HG02610 (cell line): ENCODE results near the gene TRIOBP.
"Not testable (repeated sequence)": the region's sequence is repeated elsewhere in the genome, so short reads cannot be mapped to it uniquely, and the experiment has no call there.

ENCODE experiments used
- ATAC-seq: cut with Tn5 transposase; IDR thresholded peaks from one replicate; pipeline ENCODE4 v1.9.1; 2021; ENCODE audit warnings: mild to moderate bottlenecking, moderate library complexity; ENCODE audit not compliant: unreplicated experiment

Gene TRIOBP

GRCh38 chr22:37690901-37691504, 5.8 kb upstream of the TRIOBP start:
- no peak for ATAC-seq

DNA sequence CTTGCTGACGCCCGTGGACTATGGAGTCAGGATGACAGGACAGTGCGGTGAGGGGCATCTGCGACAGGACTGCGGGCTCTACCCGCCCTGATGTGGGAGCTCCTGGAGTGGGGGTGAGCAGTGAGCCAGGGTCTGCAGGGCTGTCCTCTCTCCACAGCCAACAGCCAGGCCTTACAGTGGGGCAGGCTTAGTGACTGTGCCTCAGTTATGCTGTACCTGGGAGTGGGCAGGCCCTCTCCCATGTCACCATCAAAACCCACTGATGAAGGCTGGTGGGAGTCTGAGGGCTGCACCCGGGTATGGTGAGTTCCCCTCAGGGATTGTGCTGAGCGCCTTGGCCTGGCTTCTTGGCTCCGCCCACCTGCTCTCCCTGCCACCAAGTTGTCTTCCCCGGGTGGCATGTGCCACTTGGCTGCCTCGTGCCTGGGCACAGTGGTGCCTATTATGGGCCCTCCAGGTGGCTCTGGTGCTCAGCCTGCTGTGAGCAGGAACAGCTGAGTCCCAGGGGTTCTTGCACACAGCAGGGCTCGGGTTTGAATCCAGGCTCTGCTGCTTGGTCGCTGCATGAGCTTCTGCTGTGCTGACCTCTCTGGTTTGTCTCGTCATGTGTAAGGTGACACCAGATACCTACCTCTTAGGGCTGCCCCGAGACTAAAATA, 4.1 kb upstream of the TRIOBP start:
- ATAC-seq: no peak

- ATAC-seq: not testable (repeated sequence)
These were observed 2.7 kb upstream of the TRIOBP start for GRCh38 chr22:37694131-37694530.

DNA sequence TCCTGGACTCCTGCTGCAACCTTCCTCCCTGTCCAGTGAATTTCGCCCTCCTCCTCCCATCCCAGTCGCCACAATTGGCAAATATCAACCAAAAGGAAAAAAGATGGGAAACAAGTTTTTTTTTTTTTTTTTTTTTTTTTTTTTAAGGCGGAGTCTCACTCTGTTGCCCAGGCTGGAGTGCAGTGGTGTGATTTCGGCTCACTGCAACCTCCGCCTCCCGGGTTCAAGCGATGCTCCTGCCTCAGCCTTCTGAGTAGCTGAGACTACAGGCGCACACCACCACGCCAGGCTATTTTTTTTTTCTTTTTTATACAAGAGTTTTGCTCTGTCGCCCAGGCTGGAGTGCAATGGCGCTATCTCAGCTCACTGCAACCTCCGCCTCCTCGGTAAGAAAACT, 590 bp upstream of the TRIOBP start:
- not testable (repeated sequence) for ATAC-seq

- ATAC-seq: no peak
These were observed 639 bp downstream of the TRIOBP start for GRCh38 chr22:37697538-37697835.

DNA sequence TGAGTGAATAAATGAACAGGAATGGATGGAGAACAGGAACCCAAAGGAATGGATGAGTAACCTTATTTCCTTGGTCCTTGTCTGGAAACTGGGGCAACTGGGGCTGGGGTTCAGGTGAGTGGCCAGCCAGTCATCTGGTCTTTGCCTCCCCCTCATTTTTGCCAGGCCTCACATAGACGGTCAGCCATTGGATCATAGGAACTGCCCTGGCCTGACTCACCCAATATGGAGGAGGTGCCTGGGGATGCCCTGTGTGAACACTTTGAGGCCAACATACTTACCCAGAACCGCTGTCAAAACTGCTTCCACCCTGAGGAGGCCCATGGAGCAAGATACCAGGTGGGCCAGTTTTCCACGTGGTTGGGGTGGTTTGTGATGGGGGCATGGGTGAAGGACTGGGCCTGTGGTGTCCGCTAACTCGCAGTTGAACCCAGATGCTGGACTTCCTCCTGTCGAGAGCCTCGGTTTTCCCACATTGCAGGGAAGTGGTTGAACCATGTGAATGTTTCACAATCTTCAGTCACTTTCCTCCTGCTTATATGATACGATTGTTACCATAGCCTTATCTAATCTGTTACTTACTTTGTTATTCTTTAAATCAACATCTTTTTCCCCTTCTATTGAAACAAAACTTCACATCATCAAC, 4.4 kb downstream of the TRIOBP start:
- no peak for ATAC-seq

- ATAC-seq: no peak
These were observed 7.1 kb downstream of the TRIOBP start for GRCh38 chr22:37703906-37704305.

GRCh38 chr22:37704645-37705044, 7.8 kb downstream of the TRIOBP start:
- ATAC-seq: no peak

DNA sequence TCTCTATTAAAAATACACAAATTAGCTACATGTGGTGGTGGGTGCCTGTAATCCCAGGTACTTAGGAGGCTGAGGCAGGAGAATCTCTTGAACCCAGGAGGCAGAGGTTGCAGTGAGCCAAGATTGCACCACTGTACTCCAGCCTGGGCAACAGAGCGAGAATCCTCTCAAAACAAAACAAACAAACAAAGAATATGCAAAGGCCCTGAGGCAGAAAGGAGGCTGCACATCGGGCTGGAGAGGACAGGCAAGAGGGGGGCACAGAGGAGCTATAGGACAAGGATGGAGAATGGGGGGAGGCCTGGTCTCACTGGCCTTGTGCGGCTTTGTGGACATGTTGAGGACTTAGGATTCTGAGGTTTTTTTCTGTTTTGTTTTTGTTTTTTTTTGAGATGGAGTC, 8.4 kb downstream of the TRIOBP start:
- no peak for ATAC-seq

DNA sequence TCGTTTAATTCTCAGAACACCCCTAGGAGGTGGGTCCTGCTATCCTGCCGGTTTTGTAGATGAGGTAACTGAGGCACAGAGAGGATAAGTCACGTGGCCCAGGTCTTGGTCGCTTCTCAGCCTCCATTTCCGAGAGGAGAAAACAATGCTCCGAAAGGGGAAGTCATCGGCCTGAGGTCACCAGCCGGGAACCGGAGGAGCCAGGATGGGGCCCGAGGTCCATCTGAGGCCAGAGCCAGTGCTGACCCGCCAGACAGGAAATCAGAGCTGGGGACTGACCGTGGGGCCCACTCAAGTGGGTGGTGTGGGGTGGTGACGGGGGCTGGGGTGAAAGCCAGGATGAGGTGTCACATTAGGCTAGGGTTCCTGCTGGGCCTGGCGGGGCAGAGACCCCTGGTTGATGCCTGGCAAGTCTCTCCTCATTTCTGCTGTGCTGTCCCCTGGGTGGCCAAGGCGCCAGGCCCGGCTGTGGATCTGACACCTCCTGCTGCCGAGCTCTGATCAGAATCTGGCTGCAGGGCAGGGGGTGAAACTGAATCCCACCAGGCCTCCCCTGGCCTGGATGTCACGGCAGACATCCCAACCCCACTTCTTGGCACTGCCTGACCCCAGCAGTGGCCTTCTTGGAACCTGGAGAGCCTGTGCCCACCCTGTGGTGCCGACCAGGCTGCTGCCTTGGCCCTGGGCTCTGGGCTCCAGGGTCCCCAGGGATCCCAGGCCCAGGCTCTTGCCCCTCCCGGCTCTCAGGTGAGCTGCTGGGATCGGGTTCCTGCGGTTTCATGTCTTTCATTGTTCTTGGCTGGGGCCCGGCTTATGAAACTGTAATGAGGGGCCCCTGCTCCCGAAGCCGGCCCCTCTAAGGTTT, 12.0 kb downstream of the TRIOBP start:
- no peak for ATAC-seq

DNA sequence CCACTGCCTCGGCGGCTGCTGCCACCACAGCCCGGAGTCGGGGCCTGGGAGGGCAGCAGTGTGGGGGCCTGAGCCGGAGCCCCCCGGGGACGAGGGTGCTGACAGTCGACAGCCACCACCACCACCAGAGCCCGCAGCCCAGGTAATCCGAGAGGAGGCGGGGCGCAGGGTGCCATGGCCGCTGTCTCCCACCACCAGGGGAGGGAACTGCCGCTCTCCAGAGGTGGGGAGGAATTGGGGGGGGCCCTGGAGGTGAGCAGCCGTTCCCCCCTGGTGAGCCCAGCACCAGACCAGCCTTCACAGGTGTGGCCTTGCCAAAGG, 12.6 kb downstream of the TRIOBP start:
- ATAC-seq: no peak

- ATAC-seq: no peak
These were observed 13.8 kb downstream of the TRIOBP start for GRCh38 chr22:37710675-37711074.

- ATAC-seq: no peak
These were observed 14.6 kb downstream of the TRIOBP start for GRCh38 chr22:37711490-37711889.

- ATAC-seq: no peak
These were observed 16.9 kb downstream of the TRIOBP start for GRCh38 chr22:37713761-37714160.

DNA sequence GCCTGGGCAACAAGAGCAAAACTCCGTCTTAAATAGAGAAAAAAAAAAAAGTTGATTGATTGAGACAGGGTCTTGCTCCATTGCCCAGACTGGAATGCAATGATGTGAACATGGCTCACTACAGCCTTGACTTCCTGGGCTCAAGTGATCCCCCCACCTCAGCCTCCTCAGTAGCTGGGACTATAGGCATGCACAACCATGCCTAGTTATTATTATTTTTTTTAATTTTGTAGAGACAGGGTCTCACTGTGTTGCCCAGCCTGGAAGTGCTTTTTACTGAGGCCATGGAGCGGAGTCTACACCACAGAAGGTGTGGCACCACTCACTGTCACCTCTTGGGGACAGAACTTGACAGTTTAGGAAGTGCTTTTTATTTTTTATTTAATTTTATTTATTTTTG, 17.8 kb downstream of the TRIOBP start:
- no peak for ATAC-seq

DNA sequence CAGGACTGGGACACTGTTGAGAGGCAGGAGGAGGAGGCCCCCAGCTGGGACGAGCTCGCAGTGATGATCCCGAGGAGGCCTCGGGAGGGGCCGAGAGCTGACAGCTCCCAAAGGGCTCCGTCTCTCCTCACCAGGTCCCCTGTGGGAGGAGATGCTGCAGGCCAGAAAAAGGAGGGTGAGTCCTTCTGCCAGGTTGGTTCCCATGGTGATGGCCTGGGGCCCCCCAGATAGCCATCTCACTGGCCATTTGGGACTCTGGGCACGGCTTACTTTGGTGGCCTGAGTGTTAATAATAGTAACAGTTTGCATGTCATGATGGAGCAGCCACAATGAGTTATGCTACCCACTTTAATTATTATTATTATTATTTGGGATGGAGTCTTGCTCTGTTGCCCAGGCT, 18.9 kb downstream of the TRIOBP start:
- ATAC-seq: no peak

GRCh38 chr22:37716708-37717107, 19.9 kb downstream of the TRIOBP start:
- no peak for ATAC-seq

GRCh38 chr22:37717235-37717634, 20.4 kb downstream of the TRIOBP start:
- not testable (repeated sequence) for ATAC-seq

GRCh38 chr22:37717746-37718305, 21.0 kb downstream of the TRIOBP start:
- ATAC-seq: not testable (repeated sequence)

GRCh38 chr22:37725551-37726240, 28.8 kb downstream of the TRIOBP start:
- no peak for ATAC-seq
